ENCODE measurements around the gene SCUBE1. TPM values are rescaled to one million over a fixed set of nuclear protein-coding genes. Genes with fewer than 3 reads are reported as not detected.

The SCUBE1 gene
- total RNA-seq, 1 experiment from 2014 or later = 3.9 TPM

- CTCF ChIA-PET = interaction anchor here (0.7 to 1.5 kb wide), 2 partner anchors 19 to 432 kb away, joined by 3 to 6 read pairs; no protein-coding TSS in a partner anchor
Measured at GRCh38 chr22:43212434-43212952, 130.7 kb downstream of the SCUBE1 start.

More at GRCh38 chr22:43212434-43212952, 130.7 kb downstream of the SCUBE1 start:
- no peaks in the 10 kb centered on the region for H3K27me3 ChIP-seq (ENCODE audit: insufficient read depth, low read length)
- H3K4me1 ChIP-seq (ENCODE audit: control insufficient read depth in 1 of 2, insufficient read depth in 2 of 2, low read length in 2 of 2) = peaks cover 4 to 12% of the 10 kb centered on the region in 2 experiments; a peak in 3 of 4 replicates
- H4K20me1 ChIP-seq (ENCODE audit: insufficient read depth) = no peaks in the 10 kb centered on the region
- H3K4me2 ChIP-seq (ENCODE audit: low read length) = no peak overlapping the region
- H3K9me3 ChIP-seq (ENCODE audit: control insufficient read depth in 1 of 2, insufficient read depth in 1 of 2, low read depth in 1 of 2, low read length in 2 of 2) = no peaks in the 10 kb centered on the region
- H3K4me3 ChIP-seq (replicated peaks in 1 of 2; ENCODE audit: low read depth in 1 of 2, low read length in 2 of 2) = no peak overlapping the region
- POLR2A ChIA-PET = interaction anchor here (0.6 kb wide), 1 partner anchor 563 kb away, joined by 3 read pairs; the partner anchor contains the start of gene CYB5R3
- no peak for DNase-seq (ENCODE audit: low read depth, low spot score)
- H3K9ac ChIP-seq (ENCODE audit: low read length) = no peak overlapping the region
- intact Hi-C loops (cut with micrococcal nuclease) = no loop called here
- ATAC-seq = no peak
- H3K36me3 ChIP-seq (ENCODE audit: control insufficient read depth in 1 of 2, insufficient read depth in 2 of 2, low read length in 2 of 2) = no peaks in the 10 kb centered on the region
- H3K9me2 ChIP-seq (ENCODE audit: insufficient read depth) = no peaks in the 10 kb centered on the region
- no TSS peak for BruUV-seq (replicated peaks)
- RAD21 ChIA-PET (ENCODE audit: low non-redundant PET in 1 of 2, low total read pairs in 2 of 2, uncharacterized antibody in 2 of 2, unreplicated experiment in 2 of 2) = no interaction called here
- H3K79me2 ChIP-seq (ENCODE audit: insufficient read depth, low read length) = no peaks in the 10 kb centered on the region
- no peak overlapping the region for H3K27ac ChIP-seq (ENCODE audit: low read depth, low read length)
- TF ChIP-seq JUND (IDR thresholded peaks at IDR 0.05) = no peak
- no peak for TF ChIP-seq POLR2AphosphoS5 (IDR thresholded peaks at IDR 0.05; ENCODE audit: low read depth, low read length)
- no peak for TF ChIP-seq POLR2A (IDR thresholded peaks at IDR 0.05; ENCODE audit: borderline replicate concordance, extremely low read depth, insufficient read depth, insufficient read length)
- TF ChIP-seq REST (IDR thresholded peaks at IDR 0.05; ENCODE audit: low read depth) = no peak
- TF ChIP-seq ATF3 (IDR thresholded peaks at IDR 0.05) = no peak
- no peak for TF ChIP-seq EGR1 (IDR thresholded peaks at IDR 0.05; ENCODE audit: low read depth)
- TF ChIP-seq CEBPB (IDR thresholded peaks at IDR 0.05; ENCODE audit: low read depth) = no peak
- no peak for TF ChIP-seq MAX (IDR thresholded peaks at IDR 0.05)
- TF ChIP-seq SP1 (IDR thresholded peaks at IDR 0.05; ENCODE audit: low read depth) = no peak
- TF ChIP-seq FOSL1 (IDR thresholded peaks at IDR 0.05; ENCODE audit: low read depth) = no peak
- TF ChIP-seq SIN3A (IDR thresholded peaks at IDR 0.05; ENCODE audit: low read depth) = no peak
- no peak for TF ChIP-seq EZH2phosphoT487 (IDR thresholded peaks at IDR 0.05; ENCODE audit: borderline replicate concordance)
- TF ChIP-seq TCF7L2 (IDR thresholded peaks at IDR 0.05; ENCODE audit: borderline replicate concordance, extremely low read depth, insufficient read depth, insufficient read length) = no peak
- no peak for TF ChIP-seq CBX3 (IDR thresholded peaks at IDR 0.05; ENCODE audit: low read depth)
- TF ChIP-seq ELF1 (IDR thresholded peaks at IDR 0.05; ENCODE audit: borderline replicate concordance, low read depth) = no peak
- no peak for TF ChIP-seq ZBTB33 (IDR thresholded peaks at IDR 0.05; ENCODE audit: extremely low read depth, insufficient replicate concordance, low read length)
- no peak overlapping the region for H2AFZ ChIP-seq (ENCODE audit: low read depth, low read length, poor library complexity, severe bottlenecking)

Measured in HCT116 (cell line).